HepG2 (cell line): ENCODE results near the gene PTPN2. TPM values are rescaled to one million over a fixed set of nuclear protein-coding genes. Genes with fewer than 3 reads are reported as not detected.
A peak's percentile ranks its signal among the peaks of the same experiment; 100 is the strongest.

Experiments
- ATF5 ChIP-seq: sonication (generic); formaldehyde crosslinking; IDR thresholded peaks from 2 replicates; pipeline ENCODE4 v1.4.0; 2020; ENCODE audit warnings: mild to moderate bottlenecking, low read depth, missing genetic modification reagents
- CENPX ChIP-seq: sonication (generic); formaldehyde crosslinking; IDR thresholded peaks from 2 replicates; pipeline ENCODE4 v1.9.0; 2021; ENCODE audit warnings: mild to moderate bottlenecking, missing genetic modification reagents, moderate library complexity
- EZH2 ChIP-seq: conservative IDR thresholded peaks from 2 replicates; pipeline ENCODE4 v1.6.1; 2012; ENCODE audit warnings: mild to moderate bottlenecking, low read depth, low read length, moderate library complexity
- HIC2 ChIP-seq: sonication (generic); formaldehyde crosslinking; IDR thresholded peaks from 2 replicates; pipeline ENCODE4 v1.9.0; 2022; ENCODE audit warnings: low read depth, missing genetic modification reagents
- KLF16 ChIP-seq, 2 experiments: sonication (generic) in 1 of 2; formaldehyde crosslinking in 1 of 2; IDR thresholded peaks; 2 replicates each; pipeline versions ENCODE4 v1.6.1 to v1.8.0; 2016 to 2023; ENCODE audit warnings: missing genetic modification reagents in 2 of 2, missing compliant biosample characterization in 1 of 2
- NFAT5 ChIP-seq: sonication (generic); formaldehyde crosslinking; IDR thresholded peaks from 2 replicates; pipeline ENCODE4 v1.4.0; 2020; ENCODE audit warnings: missing genetic modification reagents
- NR2C2 ChIP-seq: sonication (generic); formaldehyde crosslinking; IDR thresholded peaks from 2 replicates; pipeline ENCODE4 v1.4.0; 2020; ENCODE audit warnings: missing genetic modification reagents, mild to moderate bottlenecking, moderate library complexity, borderline replicate concordance
- POLR2AphosphoS2 ChIP-seq: IDR thresholded peaks from 2 replicates; pipeline ENCODE4 v1.6.1; 2011; ENCODE audit warnings: low read depth, low read length, improper control_type of control experiment
- SAP130 ChIP-seq: IDR thresholded peaks from 2 replicates; pipeline ENCODE4 v1.6.1; 2016; ENCODE audit warnings: low read depth
- TEF ChIP-seq: sonication (generic); formaldehyde crosslinking; IDR thresholded peaks from 2 replicates; pipeline ENCODE4 v1.5.0; 2020; ENCODE audit warnings: missing genetic modification reagents
- TERF1 ChIP-seq: sonication (generic); formaldehyde crosslinking; IDR thresholded peaks from 2 replicates; pipeline ENCODE4 v1.8.0; 2022; ENCODE audit warnings: mild to moderate bottlenecking, missing genetic modification reagents, moderate library complexity
- ZBTB2 ChIP-seq: sonication (generic); formaldehyde crosslinking; IDR thresholded peaks from 2 replicates; pipeline ENCODE4 v1.8.0; 2022; ENCODE audit warnings: low read depth, missing genetic modification reagents
- ZFP1 ChIP-seq: IDR thresholded peaks from 2 replicates; pipeline ENCODE4 v1.6.1; 2016
- ZFP36L2 ChIP-seq: sonication (generic); formaldehyde crosslinking; IDR thresholded peaks from 2 replicates; pipeline ENCODE4 v1.4.0; 2020; ENCODE audit warnings: missing genetic modification reagents
- ZMAT3 ChIP-seq: sonication (generic); formaldehyde crosslinking; conservative IDR thresholded peaks from 2 replicates; pipeline ENCODE4 v1.7.0; 2021; ENCODE audit warnings: missing genetic modification reagents
- ZNF564 ChIP-seq: sonication (generic); formaldehyde crosslinking; IDR thresholded peaks from 2 replicates; pipeline ENCODE4 v1.8.1; 2023; ENCODE audit warnings: mild to moderate bottlenecking, missing genetic modification reagents
- ZNF75D ChIP-seq: sonication (generic); formaldehyde crosslinking; IDR thresholded peaks from 2 replicates; pipeline ENCODE4 v1.8.1; 2023; ENCODE audit warnings: missing genetic modification reagents, mild to moderate bottlenecking, borderline replicate concordance
- ZSCAN9 ChIP-seq: IDR thresholded peaks from 2 replicates; pipeline ENCODE4 v1.6.1; 2016; ENCODE audit warnings: borderline replicate concordance
- polyA plus RNA-seq, 8 experiments: library from polyadenylated mRNA; depleted of rRNA in 3 of 8; stranded (reverse) in 7 of 8; unstranded in 1 of 8; fragments of >200 nt; fragmentation: Illumina TruSeq in 4 of 8; extraction: Trizol in 4 of 8; gene quantifications; 2 replicates each; pipeline versions ENCODE4 v1.2.1 to v1.2.3, GENCODE V29; 2011 to 2016; ENCODE audit warnings: low read depth in 4 of 8, missing spikeins in 1 of 8, mixed read lengths in 1 of 8; ENCODE audit not compliant: insufficient read depth in 1 of 8
- total RNA-seq, 5 experiments: library from RNA; depleted of rRNA; stranded (reverse); fragments of >200 nt; fragmentation: Illumina TruSeq; extraction: Trizol; gene quantifications; 2 replicates each; pipeline ENCODE4 v1.2.3, GENCODE V29; 2016; ENCODE audit warnings: low read depth in 1 of 5

Gene PTPN2
- total and polyA plus RNA-seq, 2 of the 13 experiments (the other 11 are each of a cell fraction or from before 2014, with no cell fraction given) = 24.9 to 41.5 TPM

GRCh38 chr18:12883684-12884405 is at the start of gene PTPN2 (continued):
- TF ChIP-seq TERF1 (CRISPR knock-in tag) = no peak; the same call in 1 of the 2 replicates
- TF ChIP-seq SAP130 = peak; percentile 81
- no peak for TF ChIP-seq CENPX (CRISPR knock-in tag)
- TF ChIP-seq ZFP1 (CRISPR knock-in tag) = no peak
- no peak for TF ChIP-seq ZNF75D (CRISPR knock-in tag)
- no peak for TF ChIP-seq EZH2
- peak; percentile 56; the same call in 1 of the 2 replicates for TF ChIP-seq NR2C2
- peak; percentile 71 for TF ChIP-seq NFAT5 (CRISPR knock-in tag)
- no peak for TF ChIP-seq ZFP36L2 (CRISPR knock-in tag)
- TF ChIP-seq HIC2 (CRISPR knock-in tag) = no peak
- no peak for TF ChIP-seq ZMAT3 (CRISPR knock-in tag)
- 0 out of 2 replicates have a peak, but pooled peaks have one; percentile 30 for TF ChIP-seq ZBTB2
- no peak for TF ChIP-seq TEF
- TF ChIP-seq POLR2AphosphoS2 = no peak
- peak in 1 of 2 experiments; percentile 90; a peak in 2 of 4 replicates for TF ChIP-seq KLF16 (CRISPR knock-in tag; IDR thresholded peaks at IDR 0.05)
- TF ChIP-seq ZNF564 (CRISPR knock-in tag) = peak; percentile 84; the same call in 1 of the 2 replicates
- TF ChIP-seq ZSCAN9 (CRISPR knock-in tag) = peak; percentile 86; the same call in 1 of the 2 replicates
- peak; percentile 59; the same call in 1 of the 2 replicates for TF ChIP-seq ATF5 (CRISPR knock-in tag)
